HL-60/S4 treated with retinoic acid at 250 ng/mL for 4 days and 3 days (cell line): ENCODE measurements around the gene FOXJ3.

Experiments used
- in situ Hi-C: fragments of 300-500 bp; cut with MboI; formaldehyde crosslinking; loops from 2 replicates; pipeline ENCODE4 v1.7.0; 2022; ENCODE audit warnings: low sequenced_read_pairs

FOXJ3 gene

GRCh38 chr1:42171679-42172266 lies 163.3 kb downstream of the FOXJ3 start:
- in situ Hi-C loops: no loop called here

- in situ Hi-C loops: no loop called here
These were observed 164.0 kb downstream of the FOXJ3 start for GRCh38 chr1:42170779-42171621.

- in situ Hi-C loops: no loop called here
These were observed 166.3 kb downstream of the FOXJ3 start for GRCh38 chr1:42168763-42169162.

GRCh38 chr1:42168391-42168670 lies 166.7 kb downstream of the FOXJ3 start:
- in situ Hi-C loops: no loop called here

GRCh38 chr1:42167611-42168390 lies 167.2 kb downstream of the FOXJ3 start:
- in situ Hi-C loops: no loop called here

GRCh38 chr1:42165511-42166210 lies 169.4 kb downstream of the FOXJ3 start:
- in situ Hi-C loops: no loop called here

GRCh38 chr1:42164551-42165420 lies 170.2 kb downstream of the FOXJ3 start, which contains the start of gene GUCA2A:
Gene GUCA2A, minus strand, starts transcription at chr1:42164745. Its CDS starts 33 bp downstream, at chr1:42164712.
- in situ Hi-C loops: no loop called here

GRCh38 chr1:42163536-42164503 lies 171.2 kb downstream of the FOXJ3 start:
- in situ Hi-C loops: no loop called here

GRCh38 chr1:42163114-42163513 lies 171.9 kb downstream of the FOXJ3 start:
- in situ Hi-C loops: no loop called here

GRCh38 chr1:42162181-42162580 lies 172.9 kb downstream of the FOXJ3 start:
- in situ Hi-C loops: no loop called here

GRCh38 chr1:42158189-42158588 lies 176.8 kb downstream of the FOXJ3 start:
- in situ Hi-C loops: no loop called here

- in situ Hi-C loops: no loop called here
These were observed 177.4 kb downstream of the FOXJ3 start for GRCh38 chr1:42157667-42158066.

GRCh38 chr1:42155362-42155761 lies 179.7 kb downstream of the FOXJ3 start:
- in situ Hi-C loops: no loop called here

- in situ Hi-C loops: no loop called here
These were observed 180.3 kb downstream of the FOXJ3 start for GRCh38 chr1:42154685-42155084.

GRCh38 chr1:42153624-42154023 lies 181.4 kb downstream of the FOXJ3 start:
- in situ Hi-C loops: no loop called here

- in situ Hi-C loops: no loop called here
These were observed 182.0 kb downstream of the FOXJ3 start, which contains the start of gene GUCA2B for GRCh38 chr1:42152907-42153600. Gene GUCA2B, plus strand, starts transcription at chr1:42153410. Its CDS starts 41 bp downstream, at chr1:42153451.

- in situ Hi-C loops: no loop called here
These were observed 182.9 kb downstream of the FOXJ3 start for GRCh38 chr1:42152119-42152518.

GRCh38 chr1:42150651-42151050 lies 184.4 kb downstream of the FOXJ3 start:
- in situ Hi-C loops: no loop called here
